Mesothelial cell of epicardium (in vitro differentiated cells): Measurements from ENCODE around the gene SNX9. TPM values are rescaled to one million over a fixed set of nuclear protein-coding genes. Genes with fewer than 3 reads are reported as not detected.

Experiments
- DNase-seq, 2 experiments: peaks; one replicate each; pipeline ENCODE4 v3.0.0; 2021; ENCODE audit warnings: low spot score in 2 of 2; ENCODE audit not compliant: unreplicated experiment in 2 of 2
- H3K27ac Mint-ChIP-seq: 2 replicates; pipeline ENCODE4 v1.8.0; 2021; ENCODE audit warnings: mixed read lengths
- H3K27me3 Mint-ChIP-seq: 2 replicates; pipeline ENCODE4 v1.8.0; 2021; ENCODE audit warnings: low read depth, mixed read lengths
- H3K36me3 Mint-ChIP-seq: 2 replicates; pipeline ENCODE4 v1.8.0; 2021; ENCODE audit warnings: mixed read lengths
- H3K4me1 Mint-ChIP-seq: 2 replicates; pipeline ENCODE4 v1.8.0; 2021; ENCODE audit warnings: mixed read lengths
- H3K4me3 Mint-ChIP-seq: 2 replicates; pipeline ENCODE4 v1.8.0; 2021; ENCODE audit warnings: mild to moderate bottlenecking, moderate library complexity, mixed read lengths
- H3K9me3 Mint-ChIP-seq: 2 replicates; pipeline ENCODE4 v1.8.0; 2021; ENCODE audit warnings: mixed read lengths
- CTCF ChIP-seq: fragments of 200-600 bp; sonication (generic); IDR thresholded peaks from one replicate; pipeline ENCODE4 v1.5.0; 2021; ENCODE audit warnings: antibody characterized with exemption; ENCODE audit not compliant: unreplicated experiment
- total RNA-seq: library from RNA; stranded (reverse); gene quantifications from 3 replicates; pipeline ENCODE4 v1.2.1, GENCODE V29; 2021

Gene SNX9
- total RNA-seq, 1 donor from 2014 or later = 23.1 TPM

GRCh38 chr6:157994125-157994795 lies 171.2 kb downstream of the SNX9 start:
- peaks cover 9% of the 10 kb centered on the region for H3K36me3 Mint-ChIP-seq
- TF ChIP-seq CTCF = no peak
- H3K27me3 Mint-ChIP-seq = no peaks in the 10 kb centered on the region
- peaks cover 66% of the 10 kb centered on the region for H3K4me1 Mint-ChIP-seq
- H3K27ac Mint-ChIP-seq = peak overlapping the region; percentile 67
- H3K9me3 Mint-ChIP-seq = no peaks in the 10 kb centered on the region
- no peak overlapping the region for H3K4me3 Mint-ChIP-seq
- DNase-seq = no peak

Other genes with a start within 250 kb of the SNX9 start
- gene SYNJ2, start 158.6 kb downstream of the SNX9 start, total RNA-seq = 39.6 to 42.7 TPM (median 41.0 TPM) in 3 replicates